Left hindlimb (tissue), 1 donor: Measurements from ENCODE around the gene GTF3C5.
"Not testable (repeated sequence)": the region's sequence is repeated elsewhere in the genome, so short reads cannot be mapped to it uniquely, and the experiment has no call there.

Source experiments
- DNase-seq: peaks from one replicate; pipeline ENCODE4 v3.0.0-alpha.2; 2018

GTF3C5 gene

DNA sequence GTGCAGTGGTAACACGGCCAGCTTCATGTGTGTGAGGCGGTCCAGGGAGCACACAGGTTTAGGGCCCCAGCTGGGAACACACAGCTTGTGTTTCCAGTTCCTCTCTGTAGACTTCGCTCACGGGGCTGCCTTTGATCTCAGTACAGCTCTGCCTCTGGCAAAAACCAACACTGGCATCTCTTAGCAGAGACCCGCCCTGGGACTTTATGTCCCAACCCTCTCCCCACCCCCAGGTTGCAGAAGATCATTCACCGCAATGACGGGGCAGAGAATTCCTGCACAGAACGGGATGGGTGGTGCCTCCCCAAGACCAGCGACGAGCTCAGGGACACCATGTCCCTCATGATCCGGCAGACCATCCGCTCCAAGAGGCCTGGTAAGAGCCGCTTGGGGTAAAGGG, 25.7 kb downstream of the GTF3C5 start:
- no peak for DNase-seq

DNA sequence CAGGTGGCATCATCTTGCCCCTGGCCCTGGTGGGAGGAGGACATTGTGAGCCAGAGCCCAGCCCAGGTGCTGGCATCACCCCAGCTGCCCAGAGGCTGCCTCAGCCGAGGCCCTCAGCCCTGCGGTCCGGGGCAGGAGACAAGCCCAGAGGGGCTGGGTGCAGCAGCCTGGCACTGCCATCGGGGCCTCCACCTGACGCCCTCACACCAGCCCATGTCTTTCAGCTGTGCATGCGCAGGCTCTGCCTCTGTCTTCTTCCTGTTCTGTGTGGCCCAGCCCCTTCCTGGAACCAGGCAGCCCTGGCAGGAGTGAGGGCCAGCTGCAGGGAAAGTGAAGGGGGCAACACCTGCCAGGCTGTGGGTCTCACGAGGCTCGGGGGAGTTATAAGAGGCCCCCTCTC, 26.2 kb downstream of the GTF3C5 start:
- DNase-seq: no peak

DNA sequence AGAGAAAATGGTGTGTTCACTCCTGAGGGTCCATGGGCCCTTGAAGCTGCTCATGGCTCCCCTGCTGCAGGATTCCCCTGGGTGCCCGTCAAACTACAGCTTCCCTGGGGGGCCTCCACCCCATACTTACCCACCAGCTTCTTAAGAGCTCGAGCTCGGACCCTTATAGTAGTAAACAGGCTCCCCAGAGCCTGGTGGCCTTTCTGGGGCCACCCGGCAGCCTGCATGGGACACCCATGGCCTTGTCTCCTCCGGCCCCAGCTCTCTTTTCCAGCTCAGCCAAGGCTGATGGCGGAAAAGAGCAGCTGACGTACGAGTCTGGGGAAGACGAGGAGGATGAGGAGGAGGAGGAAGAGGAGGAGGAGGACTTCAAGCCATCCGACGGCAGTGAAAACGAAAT, 26.8 kb downstream of the GTF3C5 start:
- DNase-seq: no peak

DNA sequence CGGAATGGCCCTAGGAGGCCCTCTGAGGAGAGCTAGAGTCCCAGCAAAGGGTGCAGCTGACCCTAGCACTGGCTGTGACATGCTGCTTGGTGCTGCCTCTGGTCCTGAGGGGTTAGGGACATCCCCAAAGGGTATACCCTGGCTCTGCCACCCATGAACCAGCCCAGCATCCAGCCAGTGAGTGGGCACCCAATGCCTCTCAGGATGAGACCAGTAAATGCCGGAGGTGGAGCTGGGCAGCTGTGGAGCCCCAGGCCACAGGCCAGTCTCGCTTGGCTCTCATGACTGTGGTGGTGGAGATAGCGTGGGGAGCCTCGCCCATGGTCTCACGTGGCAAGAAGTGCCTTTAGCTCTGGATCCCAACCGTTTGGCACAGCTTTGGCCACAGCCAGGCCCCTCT, 27.3 kb downstream of the GTF3C5 start:
- no peak for DNase-seq

DNA sequence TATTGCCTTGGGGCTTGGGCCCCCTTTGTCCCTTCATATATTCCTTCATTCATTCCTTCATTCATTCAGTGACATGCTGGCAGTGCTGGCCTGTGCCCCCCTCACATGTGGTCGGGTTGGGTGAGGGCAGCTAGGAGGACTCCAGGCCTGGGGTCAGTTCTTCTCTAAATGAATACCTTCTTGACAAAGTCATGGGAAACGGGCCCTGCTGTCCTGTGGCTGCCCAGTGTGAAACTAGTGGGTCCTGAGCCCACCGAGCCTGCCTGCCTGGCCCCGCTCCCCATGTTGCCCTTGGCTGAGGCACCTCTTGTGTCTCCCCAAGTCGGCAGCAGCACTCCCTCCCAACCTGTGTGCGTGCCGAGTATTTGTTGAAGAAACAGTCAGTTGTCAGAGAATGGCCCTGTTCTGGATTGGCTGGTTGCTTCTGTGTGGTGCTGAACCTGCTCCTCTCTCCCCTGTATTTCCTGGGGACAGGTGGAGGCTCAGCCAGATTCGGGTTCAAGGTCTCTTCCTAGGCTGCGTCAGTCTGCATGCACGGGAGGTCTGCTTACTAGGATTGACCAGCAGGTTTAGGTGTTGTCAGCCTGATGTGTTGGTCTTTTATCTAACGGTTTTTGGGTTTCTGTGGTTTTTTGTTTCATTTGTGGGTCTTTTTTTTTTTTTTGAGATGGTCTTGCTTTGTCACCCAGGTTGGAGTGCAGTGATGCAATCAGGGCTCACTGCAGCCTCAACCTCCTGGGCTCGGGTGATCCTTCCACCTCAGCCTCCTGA, 27.9 kb downstream of the GTF3C5 start:
- DNase-seq: no peak

DNA sequence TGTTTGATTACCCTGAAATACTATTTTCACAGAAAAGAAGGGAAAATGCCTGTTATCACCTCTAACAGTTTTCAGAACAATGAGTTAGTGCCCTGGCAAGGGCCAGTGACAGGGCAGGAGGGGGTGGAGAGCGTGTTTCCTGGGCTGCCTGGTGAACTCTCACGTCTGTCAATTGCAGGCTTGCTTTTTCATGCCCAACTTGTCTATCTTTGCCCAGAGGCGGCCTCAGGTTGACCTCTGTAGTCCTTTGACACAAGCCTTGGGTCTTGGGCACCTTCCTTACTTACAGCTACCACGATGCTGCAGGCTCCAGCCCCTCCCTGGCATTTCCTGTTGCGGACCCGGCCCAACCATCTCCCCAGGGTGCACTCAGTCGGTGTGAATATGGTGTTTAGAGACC, 28.8 kb downstream of the GTF3C5 start:
- DNase-seq: no peak

DNA sequence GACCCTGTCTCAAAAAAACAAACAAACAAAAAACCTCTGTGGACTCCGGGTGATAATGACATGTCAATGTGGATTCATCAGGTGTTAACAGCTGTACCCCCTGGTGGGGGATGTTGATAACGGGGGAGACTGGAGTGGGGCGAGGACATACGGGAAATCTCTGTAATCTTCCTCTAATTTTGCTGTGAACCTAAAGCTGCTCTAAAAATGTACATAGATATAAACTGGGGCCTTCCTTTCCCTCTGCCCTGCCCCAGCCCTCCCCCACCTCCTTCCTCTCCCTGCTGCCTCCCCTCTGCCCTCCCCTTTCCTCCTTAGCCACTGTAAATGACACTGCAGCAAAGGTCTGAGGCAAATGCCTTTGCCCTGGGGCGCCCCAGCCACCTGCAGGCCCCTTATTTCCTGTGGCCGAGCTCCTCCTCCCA, 29.6 kb downstream of the GTF3C5 start:
- DNase-seq: no peak

DNA sequence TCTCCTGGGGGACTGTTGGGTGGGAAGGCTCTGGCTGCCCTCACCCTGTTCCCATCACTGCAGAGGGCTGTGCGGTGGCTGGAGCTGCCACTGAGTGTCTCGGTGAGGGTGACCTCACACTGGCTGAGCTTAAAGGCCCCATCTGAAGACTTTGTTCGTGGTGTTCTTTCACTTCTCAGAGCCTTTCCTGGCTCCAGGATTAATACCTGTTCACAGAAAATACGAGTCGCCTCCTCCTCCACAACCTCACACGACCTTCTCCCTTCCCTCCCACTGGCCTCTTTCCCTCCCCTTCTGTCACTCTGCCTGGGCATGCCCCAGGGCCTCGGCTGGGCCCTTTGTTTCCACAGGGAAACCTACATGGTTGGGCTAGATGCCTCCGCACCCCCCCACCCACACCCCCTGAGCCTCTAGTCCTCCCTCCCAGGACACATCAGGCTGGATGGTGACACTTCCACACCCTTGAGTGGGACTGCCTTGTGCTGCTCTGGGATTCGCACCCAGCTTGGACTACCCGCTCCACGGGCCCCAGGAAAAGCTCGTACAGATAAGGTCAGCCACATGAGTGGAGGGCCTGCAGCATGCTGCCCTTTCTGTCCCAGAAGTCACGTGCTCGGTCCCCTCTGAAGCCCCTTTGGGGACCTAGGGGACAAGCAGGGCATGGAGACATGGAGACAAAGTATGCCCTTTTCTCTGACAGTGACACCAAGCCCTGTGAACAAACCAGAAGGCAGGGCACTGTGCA, 30.4 kb downstream of the GTF3C5 start:
- DNase-seq: not testable (repeated sequence)

DNA sequence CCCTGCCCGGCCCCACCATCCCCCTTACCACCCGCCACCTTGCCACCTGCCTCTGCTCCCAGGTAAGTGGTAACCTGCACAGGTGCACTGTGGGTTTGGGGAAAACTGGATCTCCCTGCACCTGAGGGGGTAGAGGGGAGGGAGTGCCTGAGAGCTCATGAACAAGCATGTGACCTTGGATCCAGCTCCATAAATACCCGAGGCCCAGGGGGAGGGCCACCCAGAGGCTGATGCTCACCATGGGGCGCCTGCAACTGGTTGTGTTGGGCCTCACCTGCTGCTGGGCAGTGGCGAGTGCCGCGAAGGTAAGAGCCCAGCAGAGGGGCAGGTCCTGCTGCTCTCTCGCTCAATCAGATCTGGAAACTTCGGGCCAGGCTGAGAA, 31.0 kb downstream of the GTF3C5 start, which contains the start of gene CEL:
Gene CEL, plus strand, starts transcription at position 218 of the 382 bp plus-strand sequence. Its CDS starts 22 bp downstream, at position 240.
- DNase-seq: not testable (repeated sequence)

DNA sequence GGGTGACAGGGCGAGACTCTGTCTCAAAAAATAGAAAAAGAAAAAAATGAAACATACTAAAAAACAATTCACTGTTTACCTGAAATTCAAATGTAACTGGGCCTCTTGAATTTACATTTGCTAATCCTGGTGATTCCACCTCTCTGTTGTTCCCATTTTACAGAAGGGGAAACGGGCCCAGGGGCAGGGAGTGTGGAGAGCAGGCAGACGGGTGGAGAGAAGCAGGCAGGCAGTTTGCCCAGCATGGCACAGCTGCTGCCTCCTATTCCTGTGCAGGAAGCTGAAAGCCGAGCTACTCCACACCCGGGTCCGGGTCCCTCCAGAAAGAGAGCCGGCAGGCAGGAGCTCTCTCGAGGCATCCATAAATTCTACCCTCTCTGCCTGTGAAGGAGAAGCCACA, 31.8 kb downstream of the GTF3C5 start:
- not testable (repeated sequence) for DNase-seq

DNA sequence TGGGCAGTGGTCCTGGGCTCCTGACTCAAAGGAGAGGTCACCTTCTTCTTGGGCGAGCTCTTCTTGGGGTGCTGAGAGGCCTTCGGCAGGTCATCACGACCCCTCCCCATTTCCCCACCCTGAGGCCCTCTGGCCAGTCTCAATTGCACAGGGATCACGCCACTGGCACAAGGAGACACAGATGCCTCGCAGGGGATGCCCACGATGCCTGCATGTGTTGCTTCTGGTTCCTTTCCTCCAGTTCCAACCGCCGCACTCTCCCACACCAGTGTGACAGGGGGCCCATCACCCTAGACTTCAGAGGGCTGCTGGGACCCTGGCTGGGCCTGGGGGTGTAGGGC, 32.3 kb downstream of the GTF3C5 start:
- DNase-seq: no peak

DNA sequence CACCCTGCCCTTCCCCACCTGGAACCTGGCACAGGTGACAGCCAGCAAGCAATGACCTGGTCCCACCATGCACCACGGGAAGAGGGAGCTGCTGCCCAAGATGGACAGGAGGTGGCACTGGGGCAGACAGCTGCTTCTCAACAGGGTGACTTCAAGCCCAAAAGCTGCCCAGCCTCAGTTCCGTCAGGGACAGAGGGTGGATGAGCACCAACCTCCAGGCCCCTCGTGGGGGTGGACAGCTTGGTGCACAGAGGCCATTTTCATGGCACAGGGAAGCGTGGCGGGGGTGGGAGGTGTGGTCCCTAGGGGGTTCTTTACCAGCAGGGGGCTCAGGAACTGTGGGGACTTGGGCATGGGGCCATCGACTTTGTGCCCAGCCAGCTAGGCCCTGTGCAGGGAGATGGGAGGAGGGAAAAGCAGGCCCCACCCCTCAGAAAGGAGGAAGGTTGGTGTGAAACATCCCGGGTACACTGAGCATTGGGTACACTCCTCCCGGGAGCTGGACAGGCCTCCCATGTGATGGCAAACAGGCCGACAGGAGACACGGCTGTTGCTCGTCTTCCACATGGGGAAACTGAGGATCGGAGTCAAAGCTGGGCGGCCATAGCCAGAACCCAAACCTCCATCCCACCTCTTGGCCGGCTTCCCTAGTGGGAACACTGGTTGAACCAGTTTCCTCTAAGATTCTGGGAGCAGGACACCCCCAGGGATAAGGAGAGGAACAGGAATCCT, 32.9 kb downstream of the GTF3C5 start:
- DNase-seq: no peak

DNA sequence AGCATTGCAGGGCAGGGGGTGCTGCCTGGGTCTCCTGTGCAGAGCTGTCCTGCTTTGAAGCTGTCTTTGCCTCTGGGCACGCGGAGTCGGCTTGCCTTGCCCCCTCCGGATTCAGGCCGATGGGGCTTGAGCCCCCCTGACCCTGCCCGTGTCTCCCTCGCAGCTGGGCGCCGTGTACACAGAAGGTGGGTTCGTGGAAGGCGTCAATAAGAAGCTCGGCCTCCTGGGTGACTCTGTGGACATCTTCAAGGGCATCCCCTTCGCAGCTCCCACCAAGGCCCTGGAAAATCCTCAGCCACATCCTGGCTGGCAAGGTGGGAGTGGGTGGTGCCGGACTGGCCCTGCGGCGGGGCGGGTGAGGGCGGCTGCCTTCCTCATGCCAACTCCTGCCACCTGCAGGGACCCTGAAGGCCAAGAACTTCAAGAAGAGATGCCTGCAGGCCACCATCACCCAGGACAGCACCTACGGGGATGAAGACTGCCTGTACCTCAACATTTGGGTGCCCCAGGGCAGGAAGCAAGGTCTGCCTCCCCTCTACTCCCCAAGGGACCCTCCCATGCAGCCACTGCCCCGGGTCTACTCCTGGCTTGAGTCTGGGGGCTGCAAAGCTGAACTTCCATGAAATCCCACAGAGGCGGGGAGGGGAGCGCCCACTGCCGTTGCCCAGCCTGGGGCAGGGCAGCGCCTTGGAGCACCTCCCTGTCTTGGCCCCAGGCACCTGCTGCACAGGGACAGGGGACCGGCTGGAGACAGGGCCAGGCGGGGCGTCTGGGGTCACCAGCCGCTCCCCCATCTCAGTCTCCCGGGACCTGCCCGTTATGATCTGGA, 33.7 kb downstream of the GTF3C5 start:
- no peak for DNase-seq

DNA sequence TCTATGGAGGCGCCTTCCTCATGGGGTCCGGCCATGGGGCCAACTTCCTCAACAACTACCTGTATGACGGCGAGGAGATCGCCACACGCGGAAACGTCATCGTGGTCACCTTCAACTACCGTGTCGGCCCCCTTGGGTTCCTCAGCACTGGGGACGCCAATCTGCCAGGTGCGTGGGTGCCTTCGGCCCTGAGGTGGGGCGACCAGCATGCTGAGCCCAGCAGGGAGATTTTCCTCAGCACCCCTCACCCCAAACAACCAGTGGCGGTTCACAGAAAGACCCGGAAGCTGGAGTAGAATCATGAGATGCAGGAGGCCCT, 34.2 kb downstream of the GTF3C5 start:
- DNase-seq: no peak

DNA sequence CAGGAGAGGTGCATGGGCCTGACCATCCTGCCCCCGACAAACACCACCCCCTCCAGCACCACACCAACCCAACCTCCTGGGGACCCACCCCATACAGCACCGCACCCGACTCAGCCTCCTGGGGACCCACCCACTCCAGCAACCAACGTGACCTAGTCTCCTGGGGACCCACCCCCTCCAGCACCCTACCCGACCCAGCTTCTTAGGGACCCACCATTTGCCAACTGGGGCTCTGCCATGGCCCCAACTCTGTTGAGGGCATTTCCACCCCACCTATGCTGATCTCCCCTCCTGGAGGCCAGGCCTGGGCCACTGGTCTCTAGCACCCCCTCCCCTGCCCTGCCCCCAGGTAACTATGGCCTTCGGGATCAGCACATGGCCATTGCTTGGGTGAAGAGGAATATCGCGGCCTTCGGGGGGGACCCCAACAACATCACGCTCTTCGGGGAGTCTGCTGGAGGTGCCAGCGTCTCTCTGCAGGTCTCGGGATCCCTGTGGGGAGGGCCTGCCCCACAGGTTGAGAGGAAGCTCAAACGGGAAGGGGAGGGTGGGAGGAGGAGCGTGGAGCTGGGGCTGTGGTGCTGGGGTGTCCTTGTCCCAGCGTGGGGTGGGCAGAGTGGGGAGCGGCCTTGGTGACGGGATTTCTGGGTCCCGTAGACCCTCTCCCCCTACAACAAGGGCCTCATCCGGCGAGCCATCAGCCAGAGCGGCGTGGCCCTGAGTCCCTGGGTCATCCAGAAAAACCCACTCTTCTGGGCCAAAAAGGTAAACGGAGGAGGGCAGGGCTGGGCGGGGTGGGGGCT, 35.6 kb downstream of the GTF3C5 start:
- no peak for DNase-seq

DNA sequence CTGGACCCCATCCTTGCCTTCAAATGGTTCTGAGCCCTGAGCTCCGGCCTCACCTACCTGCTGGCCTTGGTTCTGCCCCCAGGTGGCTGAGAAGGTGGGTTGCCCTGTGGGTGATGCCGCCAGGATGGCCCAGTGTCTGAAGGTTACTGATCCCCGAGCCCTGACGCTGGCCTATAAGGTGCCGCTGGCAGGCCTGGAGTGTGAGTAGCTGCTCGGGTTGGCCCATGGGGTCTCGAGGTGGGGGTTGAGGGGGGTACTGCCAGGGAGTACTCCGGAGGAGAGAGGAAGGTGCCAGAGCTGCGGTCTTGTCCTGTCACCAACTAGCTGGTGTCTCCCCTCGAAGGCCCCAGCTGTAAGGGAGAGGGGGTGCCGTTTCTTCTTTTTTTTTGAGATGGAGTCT, 36.2 kb downstream of the GTF3C5 start:
- no peak for DNase-seq

DNA sequence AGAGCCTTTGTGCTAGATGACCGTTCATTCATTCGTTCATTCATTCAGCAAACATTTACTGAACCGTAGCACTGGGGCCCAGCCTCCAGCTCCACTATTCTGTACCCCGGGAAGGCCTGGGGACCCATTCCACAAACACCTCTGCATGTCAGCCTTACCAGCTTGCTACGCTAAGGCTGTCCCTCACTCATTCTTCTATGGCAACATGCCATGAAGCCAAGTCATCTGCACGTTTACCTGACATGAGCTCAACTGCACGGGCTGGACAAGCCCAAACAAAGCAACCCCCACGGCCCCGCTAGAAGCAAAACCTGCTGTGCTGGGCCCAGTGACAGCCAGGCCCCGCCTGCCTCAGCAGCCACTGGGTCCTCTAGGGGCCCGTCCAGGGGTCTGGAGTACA, 37.0 kb downstream of the GTF3C5 start:
- no peak for DNase-seq

DNA sequence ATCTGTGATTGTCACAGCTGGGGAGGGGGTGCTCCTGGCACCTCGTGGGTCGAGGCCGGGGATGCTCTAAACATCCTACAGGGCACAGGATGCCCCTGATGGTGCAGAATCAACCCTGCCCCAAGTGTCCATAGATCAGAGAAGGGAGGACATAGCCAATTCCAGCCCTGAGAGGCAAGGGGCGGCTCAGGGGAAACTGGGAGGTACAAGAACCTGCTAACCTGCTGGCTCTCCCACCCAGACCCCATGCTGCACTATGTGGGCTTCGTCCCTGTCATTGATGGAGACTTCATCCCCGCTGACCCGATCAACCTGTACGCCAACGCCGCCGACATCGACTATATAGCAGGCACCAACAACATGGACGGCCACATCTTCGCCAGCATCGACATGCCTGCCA, 37.6 kb downstream of the GTF3C5 start:
- not testable (repeated sequence) for DNase-seq

DNA sequence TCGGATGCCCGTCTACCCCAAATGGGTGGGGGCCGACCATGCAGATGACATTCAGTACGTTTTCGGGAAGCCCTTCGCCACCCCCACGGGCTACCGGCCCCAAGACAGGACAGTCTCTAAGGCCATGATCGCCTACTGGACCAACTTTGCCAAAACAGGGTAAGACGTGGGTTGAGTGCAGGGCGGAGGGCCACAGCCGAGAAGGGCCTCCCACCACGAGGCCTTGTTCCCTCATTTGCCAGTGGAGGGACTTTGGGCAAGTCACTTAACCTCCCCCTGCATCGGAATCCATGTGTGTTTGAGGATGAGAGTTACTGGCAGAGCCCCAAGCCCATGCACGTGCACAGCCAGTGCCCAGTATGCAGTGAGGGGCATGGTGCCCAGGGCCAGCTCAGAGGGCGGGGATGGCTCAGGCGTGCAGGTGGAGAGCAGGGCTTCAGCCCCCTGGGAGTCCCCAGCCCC, 39.7 kb downstream of the GTF3C5 start:
- DNase-seq: not testable (repeated sequence)

DNA sequence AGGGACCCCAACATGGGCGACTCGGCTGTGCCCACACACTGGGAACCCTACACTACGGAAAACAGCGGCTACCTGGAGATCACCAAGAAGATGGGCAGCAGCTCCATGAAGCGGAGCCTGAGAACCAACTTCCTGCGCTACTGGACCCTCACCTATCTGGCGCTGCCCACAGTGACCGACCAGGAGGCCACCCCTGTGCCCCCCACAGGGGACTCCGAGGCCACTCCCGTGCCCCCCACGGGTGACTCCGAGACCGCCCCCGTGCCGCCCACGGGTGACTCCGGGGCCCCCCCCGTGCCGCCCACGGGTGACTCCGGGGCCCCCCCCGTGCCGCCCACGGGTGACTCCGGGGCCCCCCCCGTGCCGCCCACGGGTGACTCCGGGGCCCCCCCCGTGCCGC, 40.2 kb downstream of the GTF3C5 start:
- DNase-seq: not testable (repeated sequence)

DNA sequence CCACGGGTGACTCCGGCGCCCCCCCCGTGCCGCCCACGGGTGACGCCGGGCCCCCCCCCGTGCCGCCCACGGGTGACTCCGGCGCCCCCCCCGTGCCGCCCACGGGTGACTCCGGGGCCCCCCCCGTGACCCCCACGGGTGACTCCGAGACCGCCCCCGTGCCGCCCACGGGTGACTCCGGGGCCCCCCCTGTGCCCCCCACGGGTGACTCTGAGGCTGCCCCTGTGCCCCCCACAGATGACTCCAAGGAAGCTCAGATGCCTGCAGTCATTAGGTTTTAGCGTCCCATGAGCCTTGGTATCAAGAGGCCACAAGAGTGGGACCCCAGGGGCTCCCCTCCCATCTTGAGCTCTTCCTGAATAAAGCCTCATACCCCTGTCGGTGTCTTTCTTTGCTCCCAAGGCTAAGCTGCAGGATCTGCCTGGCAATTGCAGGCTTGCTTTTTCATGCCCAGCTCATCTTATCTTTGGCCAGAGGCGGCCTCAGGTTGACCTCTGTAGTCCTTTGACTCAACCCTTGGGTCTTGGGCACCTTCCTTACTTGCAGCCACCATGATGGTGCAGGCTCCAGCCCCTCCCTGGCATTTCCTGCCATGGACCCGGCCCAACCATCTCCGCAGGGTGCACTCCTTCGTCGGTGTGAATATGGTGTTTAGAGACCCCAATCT, 40.8 kb downstream of the GTF3C5 start:
- no peak for DNase-seq
